Lower lobe of right lung (tissue), 2 donors: ENCODE data around the gene FGGY. TPM values are rescaled to one million over a fixed set of nuclear protein-coding genes. Genes with fewer than 3 reads are reported as not detected.
A peak's percentile ranks its signal among the peaks of the same experiment; 100 is the strongest.

Experiments used
- ATAC-seq, 2 donors: fragments of 200-7000 bp; cut with Tn5 transposase; one replicate each; pipeline ENCODE4 v1.9.1; 2020 to 2022; ENCODE audit warnings: mild to moderate bottlenecking in 2 of 2, moderate library complexity in 2 of 2
- DNase-seq: peaks from one replicate; pipeline ENCODE4 v3.0.0-alpha.2; 2020
- H3K27ac ChIP-seq: fragments of 200-600 bp; one replicate; pipeline ENCODE4 v1.8.0; 2022
- H3K27me3 ChIP-seq: fragments of 200-600 bp; one replicate; pipeline ENCODE4 v1.8.0; 2022; ENCODE audit warnings: low read depth
- H3K36me3 ChIP-seq: fragments of 200-600 bp; one replicate; pipeline ENCODE4 v1.8.0; 2022; ENCODE audit warnings: mild to moderate bottlenecking
- H3K4me1 ChIP-seq: fragments of 200-600 bp; one replicate; pipeline ENCODE4 v1.8.0; 2022
- H3K4me3 ChIP-seq: fragments of 200-600 bp; one replicate; pipeline ENCODE4 v1.8.0; 2022; ENCODE audit warnings: mild to moderate bottlenecking
- H3K9me3 ChIP-seq: fragments of 200-600 bp; one replicate; pipeline ENCODE4 v1.8.0; 2022
- CTCF ChIP-seq: fragments of 200-600 bp; IDR thresholded peaks from one replicate; pipeline ENCODE4 v1.8.0; 2022; ENCODE audit warnings: antibody characterized with exemption, mild to moderate bottlenecking
- intact Hi-C: fragments of 100-400 bp; cut with DNase I; formaldehyde crosslinking; loops from one replicate; pipeline ENCODE4 v1.11.0; 2022
- total RNA-seq: library from RNA; stranded (reverse); fragmentation: NEBNext Ultra II Directional; extraction: Animal tissue kit (Norgen Biotek cat#: 25700); gene quantifications from one replicate; pipeline ENCODE4 v1.2.1, GENCODE V29; 2021
- donor health status: DM: no; HTN: yes; CAD: no; lungs with severe emphysema.

The FGGY gene
- total RNA-seq, 1 donor from 2014 or later: 31.4 TPM

- H3K27me3 ChIP-seq: no peaks in the 10 kb centered on the region
- no peak overlapping the region for H3K4me3 ChIP-seq
- intact Hi-C loops: no loop called here
- ATAC-seq: no peak
- no peaks in the 10 kb centered on the region for H3K9me3 ChIP-seq
- no peaks in the 10 kb centered on the region for H3K36me3 ChIP-seq
- TF ChIP-seq CTCF: no peak
- H3K4me1 ChIP-seq: peaks cover 5% of the 10 kb centered on the region
- DNase-seq: no peak
- no peak overlapping the region for H3K27ac ChIP-seq
These were observed 25.9 kb downstream of the FGGY start for GRCh38 chr1:59322814-59323213.

- Histone ChIP-seq H3K27ac (no peak overlapping the region), H3K4me3 (no peak overlapping the region), H3K36me3 (no peaks in the 10 kb centered on the region), H3K27me3 (no peaks in the 10 kb centered on the region), H3K4me1 (no peaks in the 10 kb centered on the region), H3K9me3 (no peaks in the 10 kb centered on the region)
- no peak for DNase-seq
- intact Hi-C loops: no loop called here
- ATAC-seq: no peak
- TF ChIP-seq CTCF: no peak
These were observed 27.0 kb downstream of the FGGY start for GRCh38 chr1:59323879-59324278.

GRCh38 chr1:59328353-59328752, 31.5 kb downstream of the FGGY start:
- Histone ChIP-seq H3K9me3 (no peaks in the 10 kb centered on the region), H3K4me1 (no peaks in the 10 kb centered on the region), H3K27ac (no peak overlapping the region), H3K27me3 (no peaks in the 10 kb centered on the region), H3K36me3 (no peaks in the 10 kb centered on the region), H3K4me3 (no peak overlapping the region)
- intact Hi-C loops: no loop called here
- DNase-seq: no peak
- ATAC-seq: no peak
- TF ChIP-seq CTCF: no peak

GRCh38 chr1:59329412-59330053, 32.6 kb downstream of the FGGY start:
- no peak for ATAC-seq
- Histone ChIP-seq H3K36me3 (no peaks in the 10 kb centered on the region), H3K27ac (no peak overlapping the region), H3K9me3 (no peaks in the 10 kb centered on the region), H3K27me3 (no peaks in the 10 kb centered on the region), H3K4me3 (no peak overlapping the region), H3K4me1 (no peaks in the 10 kb centered on the region)
- DNase-seq: no peak
- no peak for TF ChIP-seq CTCF
- intact Hi-C loops: no loop called here

- Histone ChIP-seq H3K27me3 (no peaks in the 10 kb centered on the region), H3K36me3 (no peaks in the 10 kb centered on the region), H3K4me1 (no peaks in the 10 kb centered on the region), H3K27ac (no peak overlapping the region), H3K9me3 (no peaks in the 10 kb centered on the region), H3K4me3 (no peak overlapping the region)
- DNase-seq (no peak), ATAC-seq (peak in 1 of 2 donors; percentile 56)
- intact Hi-C loops: no loop called here
- TF ChIP-seq CTCF: no peak
These were observed 35.1 kb downstream of the FGGY start for GRCh38 chr1:59331686-59332620.
